ENCODE data around the gene KCNK3. TPM values are rescaled to one million over a fixed set of nuclear protein-coding genes. Genes with fewer than 3 reads are reported as not detected.

Gene KCNK3
- total and polyA plus RNA-seq, 2 donors (not counting 3 experiments of a cell fraction or from before 2014, with no cell fraction given): not detected

- Histone ChIP-seq H3K27me3 (ENCODE audit: control insufficient read depth in 2 of 2, insufficient read depth in 2 of 2, low read length in 2 of 2) (no peaks in the 10 kb centered on the region), H3K27ac (ENCODE audit: insufficient read depth, low read depth, low read length) (no peak overlapping the region), H3K79me2 (ENCODE audit: control insufficient read depth, insufficient read depth, low read length) (peaks cover 70% of the 10 kb centered on the region), H3K9me3 (replicated peaks; ENCODE audit: control insufficient read depth, insufficient read depth, low read length) (no peaks in the 10 kb centered on the region), H3K4me2 (ENCODE audit: insufficient read depth, low read length) (no peak overlapping the region), H3K4me3 (replicated peaks in 1 of 3; ENCODE audit: insufficient read depth in 1 of 3, low read depth in 1 of 3, low read length in 3 of 3) (no peak overlapping the region), H3K36me3 (ENCODE audit: control insufficient read depth in 2 of 2, extremely low read depth in 1 of 2, insufficient read depth in 2 of 2, low read length in 2 of 2) (peaks cover 0 to 2% of the 10 kb centered on the region in 2 experiments), H2AFZ (ENCODE audit: low read depth, low read length) (no peak overlapping the region), H4K20me1 (replicated peaks; ENCODE audit: control insufficient read depth, extremely low read depth, insufficient read depth, low read length) (no peaks in the 10 kb centered on the region), H3K9ac (replicated peaks; ENCODE audit: extremely low read depth, insufficient read depth, low read length) (no peak overlapping the region), H3K9me1 (replicated peaks; ENCODE audit: control insufficient read depth, extremely low read depth, insufficient read depth, low read length) (no peaks in the 10 kb centered on the region), H3K4me1 (ENCODE audit: control insufficient read depth, extremely low read depth, insufficient read depth, low read length) (peaks cover 25% of the 10 kb centered on the region)
- DNase-seq (ENCODE audit: low read depth, low spot score) (no peak), FAIRE-seq (no peak)
- TF ChIP-seq CTCF (IDR thresholded peaks at IDR 0.05; ENCODE audit: extremely low read depth in 1 of 2, insufficient read depth in 1 of 2, low read depth in 1 of 2, low read length in 2 of 2): no peak
- ChIA-PET CTCF (interaction anchor here (0.7 to 1.5 kb wide), 5 partner anchors 9 to 191 kb away, joined by 3 to 6 read pairs (median 5); partner anchors contain the start of gene CENPA), POLR2A (interaction anchor here (1.1 kb wide), 1 partner anchor 8 kb away, joined by 3 read pairs; no protein-coding TSS in a partner anchor)
- BruUV-seq (replicated peaks): no TSS peak
- intact Hi-C loops (cut with micrococcal nuclease): no loop called here
- dilution Hi-C loops (cut with MboI; ENCODE audit: extremely low pct_ligation_motif_present, low sequenced_read_pairs): no loop called here
Observed at GRCh38 chr2:26768759-26769088, 76.2 kb downstream of the KCNK3 start.

GRCh38 chr2:26769089-26769761 lies 76.7 kb downstream of the KCNK3 start:
- intact Hi-C loops (cut with micrococcal nuclease) (no loop called here), dilution Hi-C loops (cut with MboI; ENCODE audit: extremely low pct_ligation_motif_present, low sequenced_read_pairs) (no loop called here)
- Histone ChIP-seq H3K27ac (ENCODE audit: insufficient read depth, low read depth, low read length) (no peak overlapping the region), H3K27me3 (ENCODE audit: control insufficient read depth in 2 of 2, insufficient read depth in 2 of 2, low read length in 2 of 2) (no peaks in the 10 kb centered on the region), H3K9ac (replicated peaks; ENCODE audit: extremely low read depth, insufficient read depth, low read length) (no peak overlapping the region), H3K4me3 (replicated peaks in 1 of 3; ENCODE audit: insufficient read depth in 1 of 3, low read depth in 1 of 3, low read length in 3 of 3) (no peak overlapping the region), H2AFZ (ENCODE audit: low read depth, low read length) (no peak overlapping the region), H3K9me3 (replicated peaks; ENCODE audit: control insufficient read depth, insufficient read depth, low read length) (no peaks in the 10 kb centered on the region), H3K79me2 (ENCODE audit: control insufficient read depth, insufficient read depth, low read length) (peaks cover 70% of the 10 kb centered on the region), H3K9me1 (replicated peaks; ENCODE audit: control insufficient read depth, extremely low read depth, insufficient read depth, low read length) (no peaks in the 10 kb centered on the region), H3K36me3 (ENCODE audit: control insufficient read depth in 2 of 2, extremely low read depth in 1 of 2, insufficient read depth in 2 of 2, low read length in 2 of 2) (peaks cover 0 to 3% of the 10 kb centered on the region in 2 experiments), H3K4me1 (ENCODE audit: control insufficient read depth, extremely low read depth, insufficient read depth, low read length) (peaks cover 25% of the 10 kb centered on the region), H3K4me2 (ENCODE audit: insufficient read depth, low read length) (no peak overlapping the region), H4K20me1 (replicated peaks; ENCODE audit: control insufficient read depth, extremely low read depth, insufficient read depth, low read length) (no peaks in the 10 kb centered on the region)
- no TSS peak for BruUV-seq (replicated peaks)
- TF ChIP-seq JUN (IDR thresholded peaks at IDR 0.05; ENCODE audit: borderline replicate concordance, insufficient read depth, insufficient read length, low read depth) (no peak), CTCF (IDR thresholded peaks at IDR 0.05; ENCODE audit: extremely low read depth in 1 of 2, insufficient read depth in 1 of 2, low read depth in 1 of 2, low read length in 2 of 2) (no peak), POLR2A (IDR thresholded peaks at IDR 0.05; ENCODE audit: low read depth, low read length) (no peak), EZH2 (IDR thresholded peaks at IDR 0.05; ENCODE audit: borderline replicate concordance, low read depth, low read length, severe bottlenecking) (no peak), GATA2 (IDR thresholded peaks at IDR 0.05; ENCODE audit: insufficient read depth, insufficient read length, low read depth, low read length) (no peak), FOS (IDR thresholded peaks at IDR 0.05; ENCODE audit: borderline replicate concordance, insufficient read depth, low read length) (no peak), POLR2AphosphoS5 (IDR thresholded peaks at IDR 0.05; ENCODE audit: insufficient read depth, low read depth, low read length) (no peak), MAX (IDR thresholded peaks at IDR 0.05; ENCODE audit: insufficient read depth, insufficient read length) (no peak), MYC (IDR thresholded peaks at IDR 0.05; ENCODE audit: low read depth, low read length) (no peak)
- FAIRE-seq (no peak), DNase-seq (ENCODE audit: low read depth, low spot score) (peak; percentile 24)
- ChIA-PET CTCF (interaction anchor here (0.6 to 1.5 kb wide), 6 partner anchors 8 to 190 kb away, joined by 3 to 6 read pairs (median 5); partner anchors contain the start of gene CENPA), POLR2A (no interaction called here)

All from endothelial cell of umbilical vein (primary cell).